CD1c-positive myeloid dendritic cell (primary cell): ENCODE measurements around the gene TRIM17.

Experiments used
- DNase-seq: peaks from one replicate; pipeline ENCODE4 v3.0.0-alpha.2; 2016; ENCODE audit errors: extremely low spot score

Gene TRIM17

DNA sequence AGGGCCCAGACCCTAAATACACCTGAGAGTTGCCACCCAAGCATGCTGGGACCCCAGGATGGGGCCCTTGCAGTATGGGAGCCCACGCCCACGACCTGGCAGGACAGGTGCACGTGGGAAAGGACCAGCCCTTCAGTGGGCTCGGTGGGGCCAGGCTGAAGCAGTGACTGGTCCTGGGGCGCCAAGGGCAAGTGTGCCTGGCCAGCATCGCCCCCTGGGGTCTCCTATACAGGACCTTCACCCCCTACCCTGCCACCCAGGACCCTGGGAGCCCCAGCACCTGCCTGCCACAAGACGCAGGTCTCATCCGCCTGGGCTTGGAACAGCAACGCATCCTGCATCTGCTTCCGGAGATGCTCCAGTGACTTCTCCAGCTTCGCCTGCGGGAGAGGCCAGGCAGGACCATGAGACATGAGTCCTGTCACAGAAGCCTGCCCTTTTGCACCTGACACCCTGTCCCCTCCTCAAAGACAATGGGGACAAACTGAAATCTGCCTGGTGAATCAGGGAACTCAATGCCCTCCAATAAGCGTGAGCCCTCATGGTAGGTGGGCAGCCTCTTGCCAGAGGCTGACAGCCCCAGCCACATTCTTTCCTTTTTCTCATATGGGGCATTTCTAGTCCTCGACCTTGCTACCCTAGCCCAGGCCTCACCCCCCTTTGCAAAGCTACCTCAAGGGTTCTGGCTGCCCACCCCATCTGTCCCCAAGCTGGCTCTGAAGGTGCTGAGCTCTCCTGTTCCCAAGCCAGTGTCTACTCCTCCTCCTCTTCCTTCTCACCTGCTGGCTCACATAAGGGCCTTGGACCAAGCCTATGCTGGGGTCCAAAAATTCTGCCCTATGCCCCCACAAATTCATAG is 14.7 kb downstream of the TRIM17 start:
- DNase-seq, result no peak

DNA sequence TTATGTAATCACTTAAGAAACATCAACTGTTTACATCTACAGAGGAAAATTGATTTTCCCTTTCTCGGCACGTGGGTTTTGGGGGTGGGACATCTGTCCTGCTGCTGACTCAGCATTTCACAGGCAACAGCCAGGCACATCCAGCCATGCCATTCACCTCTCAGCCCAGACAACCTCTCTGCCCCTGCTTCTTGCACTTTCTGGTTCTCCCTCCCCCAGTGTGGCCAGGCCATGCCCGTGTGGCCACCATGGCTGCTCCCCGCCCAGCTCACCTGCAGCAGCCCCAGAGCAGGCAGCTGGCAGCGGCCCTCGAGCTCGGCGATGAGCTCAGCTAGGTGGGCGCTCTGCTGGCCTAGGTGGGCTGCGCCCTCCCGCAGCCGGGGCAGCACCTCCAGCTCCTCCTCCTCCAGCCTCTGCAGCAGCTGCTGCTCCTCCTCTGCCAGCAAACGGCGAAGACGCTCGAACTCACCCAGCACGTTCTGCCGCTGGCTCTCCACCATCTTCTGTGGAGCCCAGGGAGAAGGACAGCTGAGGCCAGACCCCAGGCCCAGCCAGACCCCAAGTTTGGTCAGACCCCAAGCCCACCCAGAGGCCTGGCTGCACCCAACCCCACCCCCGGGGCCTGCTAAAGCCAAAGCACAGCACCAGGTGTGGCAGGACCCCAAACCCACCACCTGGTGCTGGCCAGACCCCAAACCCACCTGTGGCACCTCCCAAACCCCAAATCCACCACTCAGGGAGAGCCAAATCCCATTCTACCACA is 15.8 kb downstream of the TRIM17 start:
- DNase-seq, result no peak

DNA sequence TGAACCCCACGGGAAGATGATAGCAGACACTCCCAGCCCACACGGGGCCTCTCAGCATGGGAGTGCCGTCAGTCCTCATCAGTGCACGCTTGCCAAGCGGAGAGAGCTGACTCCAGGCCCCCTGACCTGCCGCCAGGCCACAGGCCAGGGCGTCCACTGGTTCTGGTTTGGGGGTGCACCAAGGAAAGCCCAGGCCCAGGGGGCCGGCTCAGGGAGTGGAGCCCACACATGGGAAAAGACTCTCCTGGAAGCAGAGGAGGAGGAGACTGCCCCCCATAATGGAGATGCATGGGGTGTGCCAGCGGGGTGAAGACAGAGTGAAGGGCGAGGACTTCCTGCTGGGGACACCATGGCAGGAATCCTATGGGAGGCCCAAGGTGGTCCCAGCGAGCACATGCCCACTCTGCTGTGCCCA is 16.4 kb downstream of the TRIM17 start:
- DNase-seq, result no peak

DNA sequence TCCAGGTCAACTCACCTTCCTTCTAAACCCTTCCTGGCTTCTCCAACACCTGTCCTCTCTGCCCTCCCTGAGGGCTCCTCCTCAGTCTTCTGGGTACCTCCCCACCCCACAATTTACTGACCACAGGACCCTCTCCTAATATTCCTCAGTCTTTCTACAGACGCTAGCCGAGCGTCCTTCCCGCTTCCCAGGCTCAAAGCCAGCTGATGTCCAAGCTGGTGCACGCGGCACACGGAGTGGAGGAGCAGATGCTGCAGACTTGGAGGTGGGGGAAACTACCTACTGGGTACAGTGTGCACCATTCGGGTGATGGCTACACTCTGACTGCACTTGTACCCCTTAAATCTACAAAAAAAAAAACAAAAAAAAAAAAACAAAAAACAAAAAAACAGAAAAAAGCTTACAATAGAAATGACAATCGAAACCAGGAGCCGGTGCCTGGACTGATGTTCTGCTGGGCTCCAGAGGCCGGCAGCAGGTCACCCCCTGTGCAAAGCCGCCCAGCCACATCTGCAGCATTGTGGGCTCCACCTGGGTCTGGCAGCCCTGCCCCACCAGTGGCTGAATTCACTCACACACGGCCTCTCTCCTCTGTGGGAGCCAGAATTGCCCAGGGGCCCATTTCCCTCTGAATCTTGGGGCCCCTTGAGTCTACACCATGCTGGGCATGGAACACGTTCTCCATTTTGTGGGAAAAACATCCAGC is 17.0 kb downstream of the TRIM17 start:
- no peak for DNase-seq

DNA sequence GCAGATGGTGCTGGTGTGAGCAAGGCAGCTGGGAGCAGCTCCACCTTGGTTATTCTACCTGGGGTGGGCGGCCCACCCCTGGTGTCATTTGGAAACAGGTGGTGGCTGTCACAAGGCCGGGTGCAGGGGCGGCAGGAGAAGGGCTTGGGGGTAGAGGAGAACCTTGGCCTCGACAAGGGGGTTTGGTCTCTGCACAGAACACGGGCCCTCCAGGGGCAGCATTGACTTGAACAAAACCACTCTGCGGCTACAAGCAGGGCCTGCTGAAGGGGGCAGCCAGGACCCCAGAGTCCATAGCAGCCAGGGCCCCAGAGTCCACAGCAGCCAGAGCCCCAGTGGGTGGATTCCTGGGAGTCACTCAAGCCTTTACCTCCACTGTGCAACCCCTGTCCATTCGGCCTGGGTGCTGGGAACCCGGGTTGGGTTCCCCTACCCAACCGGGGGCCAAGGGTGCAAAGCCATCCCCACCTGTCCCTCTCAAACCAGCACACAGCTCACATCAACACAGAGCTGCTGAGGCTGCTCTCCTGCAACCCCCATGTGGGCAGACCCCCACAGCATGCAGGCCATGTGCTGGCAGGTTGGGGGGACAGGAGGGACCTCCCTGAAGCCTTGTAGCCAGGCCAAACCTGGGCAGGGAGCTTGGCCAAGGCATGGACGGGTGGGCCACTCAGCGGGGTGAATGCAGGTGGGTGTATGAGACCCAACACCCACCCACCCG is 17.8 kb downstream of the TRIM17 start:
- DNase-seq, result no peak

DNA sequence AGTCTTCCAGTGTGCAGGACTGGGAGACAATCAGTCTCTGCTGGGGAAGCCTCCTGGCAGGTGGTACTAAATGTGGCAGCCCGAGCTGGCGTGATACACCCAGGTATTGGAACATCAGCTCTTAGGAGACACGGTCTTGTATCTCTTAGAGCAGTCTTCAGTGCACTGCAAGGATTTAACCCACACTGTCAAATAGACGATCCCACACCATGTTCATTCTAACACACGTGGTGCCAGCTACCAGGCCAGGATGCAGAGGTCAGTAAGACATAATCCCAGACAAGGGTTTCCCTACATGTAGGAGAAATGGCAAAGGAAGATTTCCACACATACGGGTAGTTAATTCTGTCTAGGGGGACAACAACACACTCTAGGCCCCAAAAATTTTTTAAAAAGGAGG is 18.7 kb downstream of the TRIM17 start:
- DNase-seq, result no peak

DNA sequence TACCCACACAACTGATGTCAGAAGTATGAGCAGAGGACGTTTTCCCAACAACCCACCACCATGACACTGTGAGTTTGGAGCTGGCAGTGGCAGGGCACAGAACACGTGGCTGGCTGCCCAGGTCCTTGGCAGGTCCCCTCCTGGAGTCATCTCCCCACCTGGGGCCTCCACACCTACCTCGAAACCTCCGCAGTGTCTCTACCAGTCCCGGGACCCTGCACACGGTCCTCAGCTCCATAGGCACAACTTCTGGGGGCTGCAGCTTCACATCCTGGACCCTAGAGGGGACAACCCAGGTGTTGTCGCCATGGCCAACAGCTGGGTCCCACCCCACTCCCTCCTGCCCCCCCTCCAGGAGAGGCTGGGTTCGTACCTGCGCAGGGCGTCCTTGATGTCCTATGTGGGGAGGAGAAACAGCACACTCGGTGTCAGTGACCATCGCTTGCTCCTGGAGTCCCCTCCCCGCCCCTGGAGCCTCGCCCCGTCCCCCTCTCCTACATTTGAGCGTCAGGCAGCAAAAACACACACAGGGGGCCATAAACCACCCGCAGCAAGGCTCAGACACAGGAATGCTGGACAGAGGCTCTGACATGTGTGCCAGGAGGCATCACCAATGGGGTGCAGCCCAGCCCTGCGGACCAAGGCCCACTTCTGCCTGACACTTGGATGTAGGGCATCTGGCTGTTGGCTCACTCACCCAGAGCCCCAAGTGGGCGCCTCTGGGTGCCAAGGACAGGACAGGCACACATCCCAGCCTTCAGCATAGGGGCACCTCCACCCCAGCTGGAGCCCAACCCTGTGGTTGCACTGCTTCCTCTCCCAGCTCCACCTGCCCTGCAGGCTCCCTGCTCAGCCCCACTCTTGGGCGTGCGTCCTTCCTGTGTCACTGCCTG is 19.6 kb downstream of the TRIM17 start:
- no peak for DNase-seq

DNA sequence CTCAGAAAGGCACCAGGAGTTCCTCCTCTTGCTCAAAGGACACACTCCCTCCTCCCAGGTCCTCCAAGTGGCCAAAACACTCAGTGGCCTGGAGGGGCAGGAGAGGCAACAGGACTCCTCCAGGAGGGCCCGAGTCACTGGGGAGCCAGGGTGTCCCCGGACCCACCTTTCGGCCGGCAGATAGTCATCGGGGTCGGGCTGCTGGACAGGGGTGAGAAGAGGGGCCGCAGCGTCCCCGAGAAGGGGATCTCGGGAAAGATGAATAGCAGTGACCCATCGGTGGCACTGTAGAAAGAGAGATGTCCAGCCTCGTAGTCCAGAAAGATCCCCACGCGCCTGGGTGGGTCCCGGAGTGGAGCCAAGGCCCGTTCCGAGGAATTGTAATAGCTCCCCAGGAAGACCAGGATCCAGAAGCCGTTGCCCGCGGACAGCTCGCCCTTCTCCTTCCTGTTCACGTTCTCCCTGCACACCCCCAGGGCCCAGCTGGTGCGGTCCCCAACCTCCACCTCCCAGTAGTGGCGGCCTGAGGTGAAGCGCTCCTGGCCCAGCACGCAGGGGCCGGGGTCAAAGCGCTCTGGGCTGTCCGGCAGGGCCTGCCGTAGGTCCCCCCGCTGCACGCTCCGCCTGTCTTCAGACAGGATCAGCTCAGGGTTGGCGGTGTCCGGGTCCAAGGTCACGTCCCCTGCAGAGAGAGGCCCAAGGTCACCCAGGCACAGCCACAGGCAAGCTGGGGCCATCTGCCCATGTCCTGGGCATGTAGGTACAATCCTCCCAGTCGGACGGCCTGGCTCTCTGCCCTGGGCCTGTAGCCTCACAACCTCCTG is 21.9 kb downstream of the TRIM17 start:
- no peak for DNase-seq

DNA sequence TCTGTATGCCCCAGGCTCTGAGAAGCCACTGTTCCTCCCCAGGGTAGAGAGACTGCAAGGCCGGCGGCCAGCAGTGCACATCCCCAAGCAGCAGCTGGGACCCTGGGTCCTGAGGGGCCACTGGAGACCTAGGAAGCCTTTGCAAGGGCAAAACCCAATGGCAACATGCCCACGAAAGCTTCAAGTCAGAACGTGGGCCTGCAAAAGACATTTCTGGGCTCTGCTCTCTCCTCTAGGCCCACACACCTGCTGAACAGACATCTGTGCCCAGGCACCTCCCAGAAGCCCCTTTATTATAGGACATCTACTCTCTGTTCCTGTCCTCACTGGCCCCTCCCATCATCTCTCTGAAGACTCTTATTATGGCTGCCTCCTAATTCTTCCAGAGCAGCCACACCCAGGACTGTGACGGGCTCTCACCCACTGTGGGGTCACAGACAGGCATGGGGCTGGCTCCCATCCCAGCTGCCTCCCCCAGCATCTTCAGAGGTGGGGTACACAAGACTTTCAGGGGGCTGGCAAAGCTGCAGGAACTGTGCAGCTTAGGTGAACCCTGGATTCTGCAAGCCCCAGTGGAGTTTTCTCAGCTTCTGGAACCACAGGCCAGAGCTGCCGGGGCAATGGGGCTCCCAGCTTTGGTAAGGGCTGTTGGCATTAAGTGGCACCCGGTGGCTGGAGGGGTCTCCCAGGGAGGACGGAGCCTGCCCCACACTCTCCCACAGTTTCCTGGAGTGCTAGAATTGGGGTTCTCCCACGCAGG is 22.7 kb downstream of the TRIM17 start:
- no peak for DNase-seq

DNA sequence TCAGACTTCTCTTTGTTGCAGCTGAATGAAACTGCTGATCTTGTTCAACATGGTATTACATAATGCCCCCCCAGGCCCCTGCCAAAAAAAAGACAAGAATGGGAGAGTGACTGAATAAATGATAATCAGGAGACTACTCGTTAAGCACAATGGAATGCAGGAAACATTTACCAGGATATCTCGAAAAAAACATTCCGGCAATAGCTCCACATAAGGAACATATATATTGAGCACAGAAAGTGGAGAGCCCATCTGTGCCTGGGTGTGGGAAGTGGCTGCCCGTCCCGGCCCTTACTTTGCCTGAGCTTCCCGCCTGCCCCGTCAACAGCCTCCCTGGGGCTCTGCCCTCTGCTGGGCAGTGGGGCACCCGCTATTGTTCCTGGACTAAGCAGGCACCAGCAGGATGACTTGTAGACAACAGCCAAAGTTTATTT is 23.4 kb downstream of the TRIM17 start:
- no peak for DNase-seq

DNA sequence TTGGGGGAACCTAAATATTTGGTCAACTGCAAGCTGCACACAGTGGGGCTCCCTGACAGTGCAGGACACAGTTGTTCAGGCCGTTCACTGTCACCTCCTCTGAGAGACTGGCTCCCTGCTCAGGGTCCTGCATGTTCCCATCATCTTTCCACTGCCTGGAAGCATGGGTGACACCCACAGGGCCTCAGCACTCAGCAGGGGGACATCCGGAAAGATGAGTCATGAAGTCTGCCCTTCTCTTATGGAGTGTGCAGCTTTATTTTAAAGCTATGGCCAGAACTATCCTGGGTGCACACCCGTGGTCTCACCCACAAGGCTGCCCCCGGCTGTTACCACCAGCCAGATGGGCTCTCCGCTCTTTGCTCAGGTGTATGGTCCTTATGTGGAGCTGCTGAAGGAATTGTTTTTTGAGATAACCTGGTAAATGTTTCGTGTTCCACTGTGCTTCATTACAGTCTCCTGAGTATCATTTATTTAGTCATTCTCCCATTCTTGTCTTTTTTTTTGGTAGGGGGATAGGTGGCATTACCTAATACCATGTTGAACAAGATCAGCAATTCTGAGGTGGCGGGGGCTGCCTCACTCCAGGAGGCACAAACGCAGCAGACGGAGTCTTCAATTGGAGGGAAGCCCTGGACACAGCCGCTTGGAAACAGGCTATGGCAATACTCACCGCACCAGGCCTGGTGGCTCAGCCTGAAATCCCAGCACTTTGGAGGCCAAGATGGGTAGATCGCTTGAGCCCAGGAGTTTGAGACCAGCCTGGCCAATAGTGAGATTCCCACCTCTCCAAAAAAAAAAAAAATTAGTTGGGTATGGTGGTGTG is 24.3 kb downstream of the TRIM17 start:
- no peak for DNase-seq

DNA sequence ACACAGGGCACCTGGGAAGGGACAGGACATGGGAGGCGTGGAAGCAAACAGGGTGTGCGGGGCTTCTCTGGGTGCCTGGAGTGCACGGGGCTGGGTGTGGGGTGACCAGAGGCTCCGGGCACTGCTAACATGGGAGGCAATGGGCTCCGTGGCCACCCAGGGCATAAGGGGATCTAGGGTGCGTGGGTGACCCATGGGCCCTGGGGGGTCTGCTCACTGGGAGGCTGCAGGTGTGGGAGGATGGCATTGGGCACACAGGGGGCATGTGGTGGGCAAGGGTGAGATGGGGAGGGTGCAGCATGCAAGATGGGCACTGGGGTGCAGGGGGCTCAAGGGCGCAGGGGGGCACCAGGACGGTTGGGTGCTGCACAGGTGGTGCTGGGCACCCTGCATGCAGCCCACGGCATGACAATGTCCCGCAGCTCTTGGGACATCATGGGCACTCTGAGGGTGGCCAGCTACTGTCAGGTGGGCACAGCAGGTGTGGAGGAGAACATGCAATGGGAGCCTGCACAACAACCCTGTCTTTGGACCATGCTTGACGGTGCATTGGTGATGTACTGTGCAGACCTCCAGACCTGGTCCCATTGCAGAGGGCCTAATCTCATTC is 25.1 kb downstream of the TRIM17 start:
- no peak for DNase-seq

DNA sequence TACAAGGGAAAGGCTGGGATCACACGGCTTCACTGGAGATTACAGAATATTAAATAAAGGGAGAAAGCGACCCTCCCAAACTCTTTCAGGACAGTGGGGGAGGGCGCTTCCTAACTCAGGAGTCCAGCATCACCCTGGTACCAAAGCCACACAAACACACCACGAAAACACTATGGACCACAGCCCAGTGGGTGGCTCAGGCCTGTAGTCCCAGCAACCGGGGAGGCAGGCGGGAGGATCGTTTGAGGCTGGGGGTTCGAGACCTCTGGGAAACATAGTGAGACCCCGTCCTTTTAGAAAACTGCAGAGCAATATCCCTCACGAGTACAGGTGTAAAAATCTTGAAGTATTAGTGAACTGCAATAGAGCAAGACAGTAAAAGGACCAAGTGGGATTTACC is 26.0 kb downstream of the TRIM17 start:
- no peak for DNase-seq

DNA sequence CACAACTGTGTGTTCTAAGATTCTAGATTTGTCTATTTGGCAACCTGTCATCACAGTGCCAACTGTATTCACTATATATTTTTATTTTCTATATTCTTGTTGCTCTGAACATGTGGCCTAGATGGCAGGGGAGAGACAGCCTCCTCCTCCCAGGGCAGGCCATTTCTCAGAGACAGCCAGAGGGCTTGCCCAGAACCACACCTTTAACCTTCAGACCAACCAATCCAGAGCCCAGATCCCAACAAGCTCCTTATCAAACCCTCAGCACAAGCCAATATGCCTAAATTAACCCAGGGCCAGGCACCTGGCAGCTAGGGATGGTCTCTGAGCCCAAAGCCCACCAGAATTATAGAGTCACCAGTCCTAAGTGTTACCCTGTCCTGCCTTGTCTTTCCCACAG is 29.3 kb downstream of the TRIM17 start:
- DNase-seq, result no peak

DNA sequence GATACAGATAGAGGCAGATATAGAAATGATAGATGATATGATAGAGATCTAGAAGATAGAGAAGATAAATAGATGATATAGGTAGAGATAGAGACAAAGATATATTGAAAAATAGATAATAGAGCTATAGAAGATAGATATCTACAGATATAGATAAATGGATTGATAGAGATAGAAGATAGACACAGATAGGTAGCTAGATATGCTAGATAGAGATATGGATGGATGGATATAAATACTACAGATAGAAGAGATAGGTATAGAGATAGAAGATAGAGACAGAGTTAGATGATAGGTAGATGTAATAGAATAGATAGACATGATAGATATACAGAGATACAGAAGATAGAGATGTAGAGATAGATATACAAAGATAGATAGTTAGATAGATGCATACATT is 31.4 kb downstream of the TRIM17 start:
- DNase-seq, result no peak

DNA sequence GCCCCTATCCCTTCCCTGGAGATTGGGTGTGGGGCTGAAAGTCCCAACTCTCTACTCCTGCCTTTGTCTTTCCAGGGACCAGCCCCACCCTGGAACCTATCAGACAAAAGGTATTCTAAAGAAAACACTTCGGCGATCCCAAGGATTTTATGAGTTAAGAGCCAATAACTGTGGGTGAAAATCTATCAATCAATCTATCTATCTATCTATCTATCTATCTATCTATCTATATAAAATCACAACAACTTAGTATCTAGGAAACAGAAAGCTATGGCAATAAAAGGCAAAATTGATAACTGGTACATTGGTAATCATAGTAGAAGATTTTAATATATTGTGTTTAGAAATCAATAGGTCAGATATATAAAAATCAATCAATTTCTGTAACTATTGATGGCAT is 32.9 kb downstream of the TRIM17 start:
- DNase-seq, result no peak

DNA sequence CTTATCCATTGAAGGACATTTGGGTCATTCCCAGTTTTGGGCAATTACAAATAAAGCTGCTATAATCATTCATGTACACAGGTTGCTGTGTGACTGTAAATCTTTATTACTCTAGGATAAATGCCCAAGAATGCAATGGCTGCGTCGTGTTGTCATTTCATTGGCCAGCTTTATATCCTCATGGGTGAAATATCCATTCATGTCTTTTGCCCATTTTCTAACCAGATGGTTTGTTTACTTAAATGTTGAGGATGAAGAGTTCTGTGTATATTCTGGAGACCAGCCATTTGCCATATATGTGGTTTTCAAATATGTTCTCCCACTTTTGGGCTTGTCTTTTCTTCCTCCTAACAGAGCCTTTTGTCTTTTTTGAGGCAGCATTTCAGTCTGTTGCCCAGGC is 35.3 kb downstream of the TRIM17 start:
- no peak for DNase-seq

DNA sequence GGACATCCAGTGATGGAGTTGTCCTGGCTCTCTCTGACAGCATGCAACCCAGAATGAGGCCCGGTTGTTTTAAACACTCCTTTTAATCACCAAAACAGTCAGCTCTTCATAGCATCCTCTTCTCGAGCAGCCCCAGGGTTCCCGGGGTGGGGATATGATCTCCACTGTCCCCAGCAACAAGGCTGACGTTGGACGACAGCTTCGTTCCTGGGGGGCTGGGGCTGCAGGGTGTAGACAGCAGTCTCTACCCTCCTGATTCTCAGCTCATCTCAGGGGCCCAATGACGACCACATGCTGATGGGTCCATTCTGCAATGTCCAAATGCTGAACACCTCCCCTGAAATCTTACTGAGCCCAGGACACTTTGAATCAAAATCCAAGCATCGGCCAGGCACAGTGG is 37.0 kb downstream of the TRIM17 start:
- no peak for DNase-seq
